LNCaP clone FGC (cell line): Measurements from ENCODE around the gene USP50.

Source experiments
- DNase-seq: peaks from one replicate; pipeline ENCODE4 v3.0.0-alpha.2; 2011; ENCODE audit warnings: low read depth
- H3K4me3 ChIP-seq: 2 replicates; pipeline ENCODE4 v1.5.1; 2011; ENCODE audit warnings: mild to moderate bottlenecking, low read depth, low read length, control low read depth
- CTCF ChIP-seq: IDR thresholded peaks from 2 replicates; pipeline ENCODE4 v1.5.1; 2012; ENCODE audit warnings: mild to moderate bottlenecking; ENCODE audit not compliant: control insufficient read depth, insufficient read depth; ENCODE audit errors: extremely low read depth

USP50 gene

GRCh38 chr15:50458348-50459112, 87.9 kb downstream of the USP50 start:
- no peak overlapping the region for H3K4me3 ChIP-seq
- DNase-seq = no peak
- no peak for TF ChIP-seq CTCF

DNA sequence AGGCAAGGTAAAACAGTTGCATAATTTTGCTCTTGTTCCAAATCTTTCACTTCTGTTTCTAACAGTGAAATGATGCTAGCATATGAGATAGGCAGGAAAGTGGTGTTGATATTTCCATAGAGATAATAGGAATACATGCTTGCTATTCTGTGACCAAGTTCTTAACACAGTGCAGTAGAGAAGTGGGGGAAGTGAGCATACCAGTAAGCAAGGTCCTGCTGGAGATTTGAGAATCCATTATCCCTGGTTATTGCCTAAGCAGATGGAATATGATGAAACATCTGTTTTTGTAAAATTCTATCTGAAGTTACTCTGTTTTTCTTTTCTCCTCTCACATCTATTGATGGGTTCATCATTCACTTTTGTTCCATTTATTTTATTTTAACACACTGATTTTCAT, 93.5 kb downstream of the USP50 start:
- no peak for TF ChIP-seq CTCF
- no peak for DNase-seq
- H3K4me3 ChIP-seq = no peak overlapping the region
